ENCODE data around the gene EMC10.

Gene EMC10

GRCh38 chr19:50465000-50465399 is 11.3 kb upstream of the EMC10 start:
- TF ChIP-seq ZNF366 (tag by site-specific recombination; conservative IDR thresholded peaks at IDR 0.05) (no peak), ZNF623 (tag by site-specific recombination; IDR thresholded peaks at IDR 0.05) (peak; percentile 77)
- Histone ChIP-seq H3K4me1 (ENCODE audit: control insufficient read depth, insufficient read depth, low read length) (no peaks in the 10 kb centered on the region), H3K4me3 (ENCODE audit: low read depth, low read length) (no peak overlapping the region), H3K27ac (ENCODE audit: extremely low read depth, low read depth, low read length) (no peak overlapping the region), H3K36me3 (ENCODE audit: control insufficient read depth in 2 of 2, insufficient read depth in 1 of 2, low read length in 2 of 2) (no peaks in the 10 kb centered on the region), H3K9me3 (ENCODE audit: control insufficient read depth, insufficient read depth, low read depth, low read length) (no peaks in the 10 kb centered on the region)
- ChIA-PET POLR2A (interaction anchor here (1.1 to 1.7 kb wide), 3 partner anchors 9 to 96 kb away, joined by 3 to 5 read pairs (median 5); partner anchors contain the start of gene POLD1), CTCF (interaction anchor here (0.6 to 2.8 kb wide), 5 partner anchors 13 to 345 kb away, joined by 3 to 11 read pairs (median 3); no protein-coding TSS in a partner anchor)

DNA sequence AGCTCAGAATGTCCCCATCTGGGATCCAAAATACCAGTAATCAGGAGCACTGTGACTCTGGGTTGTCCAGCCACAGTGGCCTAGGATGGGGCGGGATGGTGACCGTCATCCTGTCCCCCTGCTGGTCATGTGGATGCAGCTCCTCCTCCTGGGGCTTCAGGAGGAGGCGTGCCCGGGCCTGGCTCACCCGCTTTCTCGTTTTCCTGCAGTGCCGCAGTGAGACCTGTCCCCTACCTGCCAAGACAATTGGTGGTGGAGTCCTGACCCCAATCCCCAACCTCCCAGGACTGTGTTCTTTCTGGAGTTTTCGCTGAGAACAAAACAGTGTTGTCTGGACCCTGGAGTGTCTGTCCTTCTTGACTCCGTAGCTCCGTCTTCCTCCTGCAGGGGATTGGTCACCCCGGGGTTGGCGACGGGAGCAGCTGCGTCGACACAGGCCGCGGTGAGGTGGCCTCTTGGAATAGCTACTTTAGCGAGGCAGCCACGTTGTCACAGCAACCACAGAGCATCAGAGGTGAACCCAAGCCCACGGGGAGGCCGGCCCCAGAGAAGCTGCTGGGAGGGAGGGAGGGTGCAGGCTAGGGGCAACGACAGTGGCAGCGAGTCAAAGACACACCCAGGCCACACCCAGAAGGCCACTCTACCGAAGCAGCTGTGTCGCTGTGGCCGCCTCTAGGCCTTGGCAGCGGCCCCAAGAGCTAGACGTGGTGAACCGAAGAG is 10.2 kb upstream of the EMC10 start:
- POLR2A ChIA-PET, result interaction anchor here (0.6 to 1.7 kb wide), 5 partner anchors 11 to 137 kb away, joined by 3 to 5 read pairs (median 5); partner anchors contain the start of gene POLD1

GRCh38 chr19:50466706-50467039 is 9.6 kb upstream of the EMC10 start:
- no peaks in the 10 kb centered on the region for H3K36me3 ChIP-seq (ENCODE audit: control insufficient read depth in 2 of 2, insufficient read depth in 1 of 2, low read length in 2 of 2)
- POLR2A ChIA-PET, result no interaction called here
- no peaks in the 10 kb centered on the region for H3K9me3 ChIP-seq (ENCODE audit: control insufficient read depth, insufficient read depth, low read depth, low read length)
- no peak for TF ChIP-seq ZSCAN16 (tag by site-specific recombination; IDR thresholded peaks at IDR 0.05)
- TF ChIP-seq, protein P1, sequence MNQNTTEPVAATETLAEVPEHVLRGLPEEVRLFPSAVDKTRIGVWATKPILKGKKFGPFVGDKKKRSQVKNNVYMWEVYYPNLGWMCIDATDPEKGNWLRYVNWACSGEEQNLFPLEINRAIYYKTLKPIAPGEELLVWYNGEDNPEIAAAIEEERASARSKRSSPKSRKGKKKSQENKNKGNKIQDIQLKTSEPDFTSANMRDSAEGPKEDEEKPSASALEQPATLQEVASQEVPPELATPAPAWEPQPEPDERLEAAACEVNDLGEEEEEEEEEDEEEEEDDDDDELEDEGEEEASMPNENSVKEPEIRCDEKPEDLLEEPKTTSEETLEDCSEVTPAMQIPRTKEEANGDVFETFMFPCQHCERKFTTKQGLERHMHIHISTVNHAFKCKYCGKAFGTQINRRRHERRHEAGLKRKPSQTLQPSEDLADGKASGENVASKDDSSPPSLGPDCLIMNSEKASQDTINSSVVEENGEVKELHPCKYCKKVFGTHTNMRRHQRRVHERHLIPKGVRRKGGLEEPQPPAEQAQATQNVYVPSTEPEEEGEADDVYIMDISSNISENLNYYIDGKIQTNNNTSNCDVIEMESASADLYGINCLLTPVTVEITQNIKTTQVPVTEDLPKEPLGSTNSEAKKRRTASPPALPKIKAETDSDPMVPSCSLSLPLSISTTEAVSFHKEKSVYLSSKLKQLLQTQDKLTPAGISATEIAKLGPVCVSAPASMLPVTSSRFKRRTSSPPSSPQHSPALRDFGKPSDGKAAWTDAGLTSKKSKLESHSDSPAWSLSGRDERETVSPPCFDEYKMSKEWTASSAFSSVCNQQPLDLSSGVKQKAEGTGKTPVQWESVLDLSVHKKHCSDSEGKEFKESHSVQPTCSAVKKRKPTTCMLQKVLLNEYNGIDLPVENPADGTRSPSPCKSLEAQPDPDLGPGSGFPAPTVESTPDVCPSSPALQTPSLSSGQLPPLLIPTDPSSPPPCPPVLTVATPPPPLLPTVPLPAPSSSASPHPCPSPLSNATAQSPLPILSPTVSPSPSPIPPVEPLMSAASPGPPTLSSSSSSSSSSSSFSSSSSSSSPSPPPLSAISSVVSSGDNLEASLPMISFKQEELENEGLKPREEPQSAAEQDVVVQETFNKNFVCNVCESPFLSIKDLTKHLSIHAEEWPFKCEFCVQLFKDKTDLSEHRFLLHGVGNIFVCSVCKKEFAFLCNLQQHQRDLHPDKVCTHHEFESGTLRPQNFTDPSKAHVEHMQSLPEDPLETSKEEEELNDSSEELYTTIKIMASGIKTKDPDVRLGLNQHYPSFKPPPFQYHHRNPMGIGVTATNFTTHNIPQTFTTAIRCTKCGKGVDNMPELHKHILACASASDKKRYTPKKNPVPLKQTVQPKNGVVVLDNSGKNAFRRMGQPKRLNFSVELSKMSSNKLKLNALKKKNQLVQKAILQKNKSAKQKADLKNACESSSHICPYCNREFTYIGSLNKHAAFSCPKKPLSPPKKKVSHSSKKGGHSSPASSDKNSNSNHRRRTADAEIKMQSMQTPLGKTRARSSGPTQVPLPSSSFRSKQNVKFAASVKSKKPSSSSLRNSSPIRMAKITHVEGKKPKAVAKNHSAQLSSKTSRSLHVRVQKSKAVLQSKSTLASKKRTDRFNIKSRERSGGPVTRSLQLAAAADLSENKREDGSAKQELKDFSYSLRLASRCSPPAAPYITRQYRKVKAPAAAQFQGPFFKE (tag by site-specific recombination; IDR thresholded peaks at IDR 0.05; ENCODE audit: borderline replicate concordance), result no peak
- TF ChIP-seq, protein P2, sequence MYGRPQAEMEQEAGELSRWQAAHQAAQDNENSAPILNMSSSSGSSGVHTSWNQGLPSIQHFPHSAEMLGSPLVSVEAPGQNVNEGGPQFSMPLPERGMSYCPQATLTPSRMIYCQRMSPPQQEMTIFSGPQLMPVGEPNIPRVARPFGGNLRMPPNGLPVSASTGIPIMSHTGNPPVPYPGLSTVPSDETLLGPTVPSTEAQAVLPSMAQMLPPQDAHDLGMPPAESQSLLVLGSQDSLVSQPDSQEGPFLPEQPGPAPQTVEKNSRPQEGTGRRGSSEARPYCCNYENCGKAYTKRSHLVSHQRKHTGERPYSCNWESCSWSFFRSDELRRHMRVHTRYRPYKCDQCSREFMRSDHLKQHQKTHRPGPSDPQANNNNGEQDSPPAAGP (tag by site-specific recombination; IDR thresholded peaks at IDR 0.05), result no peak
- H3K4me1 ChIP-seq (ENCODE audit: control insufficient read depth, insufficient read depth, low read length), result no peaks in the 10 kb centered on the region
- CTCF ChIA-PET, result interaction anchor here (1.0 to 2.8 kb wide), 4 partner anchors 96 to 109 kb away, joined by 3 to 11 read pairs (median 4); no protein-coding TSS in a partner anchor
- no peak overlapping the region for H3K27ac ChIP-seq (ENCODE audit: extremely low read depth, low read depth, low read length)
- H3K4me3 ChIP-seq (ENCODE audit: low read depth, low read length), result no peak overlapping the region

More for the DNA sequence above, 10.2 kb upstream of the EMC10 start:
- CTCF ChIA-PET, result interaction anchor here (1.0 to 2.8 kb wide), 6 partner anchors 18 to 109 kb away, joined by 3 to 11 read pairs (median 3); no protein-coding TSS in a partner anchor
- no peaks in the 10 kb centered on the region for H3K9me3 ChIP-seq (ENCODE audit: control insufficient read depth, insufficient read depth, low read depth, low read length)
- H3K4me3 ChIP-seq (ENCODE audit: low read depth, low read length), result no peak overlapping the region
- H3K4me1 ChIP-seq (ENCODE audit: control insufficient read depth, insufficient read depth, low read length), result no peaks in the 10 kb centered on the region
- no peak overlapping the region for H3K27ac ChIP-seq (ENCODE audit: extremely low read depth, low read depth, low read length)
- TF ChIP-seq, protein P3, sequence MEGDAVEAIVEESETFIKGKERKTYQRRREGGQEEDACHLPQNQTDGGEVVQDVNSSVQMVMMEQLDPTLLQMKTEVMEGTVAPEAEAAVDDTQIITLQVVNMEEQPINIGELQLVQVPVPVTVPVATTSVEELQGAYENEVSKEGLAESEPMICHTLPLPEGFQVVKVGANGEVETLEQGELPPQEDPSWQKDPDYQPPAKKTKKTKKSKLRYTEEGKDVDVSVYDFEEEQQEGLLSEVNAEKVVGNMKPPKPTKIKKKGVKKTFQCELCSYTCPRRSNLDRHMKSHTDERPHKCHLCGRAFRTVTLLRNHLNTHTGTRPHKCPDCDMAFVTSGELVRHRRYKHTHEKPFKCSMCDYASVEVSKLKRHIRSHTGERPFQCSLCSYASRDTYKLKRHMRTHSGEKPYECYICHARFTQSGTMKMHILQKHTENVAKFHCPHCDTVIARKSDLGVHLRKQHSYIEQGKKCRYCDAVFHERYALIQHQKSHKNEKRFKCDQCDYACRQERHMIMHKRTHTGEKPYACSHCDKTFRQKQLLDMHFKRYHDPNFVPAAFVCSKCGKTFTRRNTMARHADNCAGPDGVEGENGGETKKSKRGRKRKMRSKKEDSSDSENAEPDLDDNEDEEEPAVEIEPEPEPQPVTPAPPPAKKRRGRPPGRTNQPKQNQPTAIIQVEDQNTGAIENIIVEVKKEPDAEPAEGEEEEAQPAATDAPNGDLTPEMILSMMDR (tag by site-specific recombination; IDR thresholded peaks at IDR 0.05), result 0 out of 2 replicates have a peak, but pooled peaks have one; percentile 14
- TF ChIP-seq HOXA7 (CRISPR knock-in tag; IDR thresholded peaks at IDR 0.05; ENCODE audit: borderline replicate concordance) (no peak), KLF1 (tag by site-specific recombination; IDR thresholded peaks at IDR 0.05) (peak; percentile 81)
- no peaks in the 10 kb centered on the region for H3K36me3 ChIP-seq (ENCODE audit: control insufficient read depth in 2 of 2, insufficient read depth in 1 of 2, low read length in 2 of 2)

Measured in HEK293 (cell line).